HG02763 (cell line): ENCODE data around the gene GOLM1.

ENCODE experiments used
- ATAC-seq: cut with Tn5 transposase; IDR thresholded peaks from one replicate; pipeline ENCODE4 v1.9.1; 2021; ENCODE audit warnings: mild to moderate bottlenecking, moderate library complexity; ENCODE audit not compliant: unreplicated experiment

The GOLM1 gene

GRCh38 chr9:86046930-86047341, 52.4 kb downstream of the GOLM1 start:
- ATAC-seq = no peak

GRCh38 chr9:86046071-86046636, 53.2 kb downstream of the GOLM1 start:
- no peak for ATAC-seq

GRCh38 chr9:86045654-86046053, 53.7 kb downstream of the GOLM1 start:
- no peak for ATAC-seq

GRCh38 chr9:86043999-86044398, 55.4 kb downstream of the GOLM1 start:
- no peak for ATAC-seq

GRCh38 chr9:86043586-86043985, 55.8 kb downstream of the GOLM1 start:
- ATAC-seq = no peak

- ATAC-seq = no peak
Measured at GRCh38 chr9:86042199-86042978, 57.0 kb downstream of the GOLM1 start.

GRCh38 chr9:86041311-86041741, 58.0 kb downstream of the GOLM1 start:
- ATAC-seq = no peak

GRCh38 chr9:86040861-86041155, 58.5 kb downstream of the GOLM1 start:
- no peak for ATAC-seq

GRCh38 chr9:86039991-86040860, 59.1 kb downstream of the GOLM1 start:
- ATAC-seq = no peak

GRCh38 chr9:86036555-86036954, 62.8 kb downstream of the GOLM1 start:
- ATAC-seq = no peak

- ATAC-seq = no peak
Measured at GRCh38 chr9:86035827-86036440, 63.4 kb downstream of the GOLM1 start.

GRCh38 chr9:86034863-86035734, 64.3 kb downstream of the GOLM1 start:
- no peak for ATAC-seq

GRCh38 chr9:86027767-86028166, 71.6 kb downstream of the GOLM1 start:
- ATAC-seq = no peak

- no peak for ATAC-seq
Measured at GRCh38 chr9:86022687-86023266, 76.6 kb downstream of the GOLM1 start.

- no peak for ATAC-seq
Measured at GRCh38 chr9:86021166-86021565, 78.2 kb downstream of the GOLM1 start.

GRCh38 chr9:86020731-86021130, 78.6 kb downstream of the GOLM1 start:
- no peak for ATAC-seq

- no peak for ATAC-seq
Measured at GRCh38 chr9:86009133-86009532, 90.2 kb downstream of the GOLM1 start.

- no peak for ATAC-seq
Measured at GRCh38 chr9:86005253-86005775, 94.0 kb downstream of the GOLM1 start.

GRCh38 chr9:85995599-85995998, 103.8 kb downstream of the GOLM1 start:
- no peak for ATAC-seq

GRCh38 chr9:85995097-85995496, 104.3 kb downstream of the GOLM1 start:
- ATAC-seq = no peak
